ENCODE results near the gene ETV1.

The ETV1 gene

DNA sequence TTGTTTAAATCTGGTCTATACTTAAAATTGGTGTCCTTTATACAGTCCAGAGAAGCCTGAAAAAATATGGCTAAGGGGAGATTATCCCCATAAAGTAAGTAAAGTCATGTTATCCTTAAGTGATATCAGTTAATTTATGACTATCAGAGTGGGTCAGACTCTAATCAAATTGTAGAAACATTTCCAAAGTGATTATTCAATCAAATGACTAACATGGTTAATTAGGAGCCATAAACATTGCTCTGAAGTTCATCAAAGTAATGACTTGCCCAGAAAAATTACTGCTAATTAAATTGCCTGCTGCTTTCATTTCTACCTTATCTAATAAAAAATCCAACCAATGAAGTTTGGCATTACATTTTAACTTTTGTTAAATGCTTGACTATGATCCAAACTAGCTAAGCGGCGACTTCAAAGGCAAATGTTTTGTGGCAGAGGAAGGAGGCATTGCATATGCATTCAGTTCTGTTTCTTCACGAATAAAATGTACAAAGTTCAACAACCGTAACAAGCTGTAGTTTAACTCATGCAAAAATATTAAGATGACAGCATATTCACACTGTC lies 76.7 kb downstream of the ETV1 start:
- TF ChIP-seq, protein P1, sequence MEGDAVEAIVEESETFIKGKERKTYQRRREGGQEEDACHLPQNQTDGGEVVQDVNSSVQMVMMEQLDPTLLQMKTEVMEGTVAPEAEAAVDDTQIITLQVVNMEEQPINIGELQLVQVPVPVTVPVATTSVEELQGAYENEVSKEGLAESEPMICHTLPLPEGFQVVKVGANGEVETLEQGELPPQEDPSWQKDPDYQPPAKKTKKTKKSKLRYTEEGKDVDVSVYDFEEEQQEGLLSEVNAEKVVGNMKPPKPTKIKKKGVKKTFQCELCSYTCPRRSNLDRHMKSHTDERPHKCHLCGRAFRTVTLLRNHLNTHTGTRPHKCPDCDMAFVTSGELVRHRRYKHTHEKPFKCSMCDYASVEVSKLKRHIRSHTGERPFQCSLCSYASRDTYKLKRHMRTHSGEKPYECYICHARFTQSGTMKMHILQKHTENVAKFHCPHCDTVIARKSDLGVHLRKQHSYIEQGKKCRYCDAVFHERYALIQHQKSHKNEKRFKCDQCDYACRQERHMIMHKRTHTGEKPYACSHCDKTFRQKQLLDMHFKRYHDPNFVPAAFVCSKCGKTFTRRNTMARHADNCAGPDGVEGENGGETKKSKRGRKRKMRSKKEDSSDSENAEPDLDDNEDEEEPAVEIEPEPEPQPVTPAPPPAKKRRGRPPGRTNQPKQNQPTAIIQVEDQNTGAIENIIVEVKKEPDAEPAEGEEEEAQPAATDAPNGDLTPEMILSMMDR (IDR thresholded peaks at IDR 0.05; ENCODE audit: borderline replicate concordance, insufficient read depth, low read depth, low read length), result no peak
- H3K4me3 ChIP-seq (ENCODE audit: low read depth, low read length), result no peak overlapping the region

DNA sequence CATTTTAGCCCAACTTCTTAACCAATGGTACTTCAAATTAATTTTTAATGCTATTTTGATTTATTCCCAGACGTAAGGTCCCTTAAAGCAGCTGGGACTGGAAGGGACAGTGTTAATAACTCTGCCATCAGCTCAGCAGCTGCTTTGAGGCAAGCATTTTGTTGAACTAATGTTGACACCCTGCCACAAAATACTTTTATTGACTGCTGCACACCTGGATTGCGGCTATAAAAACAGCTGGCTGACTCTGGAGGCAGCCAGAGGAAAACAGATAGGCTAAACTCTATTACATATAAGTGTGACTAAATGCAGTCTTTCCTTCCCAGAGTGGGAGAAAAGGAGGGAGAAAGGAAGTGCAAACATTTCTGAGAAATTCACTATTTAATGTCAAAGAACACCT lies 77.6 kb downstream of the ETV1 start:
- TF ChIP-seq, protein P1 (IDR thresholded peaks at IDR 0.05; ENCODE audit: borderline replicate concordance, insufficient read depth, low read depth, low read length), result no peak
- H3K4me3 ChIP-seq (ENCODE audit: low read depth, low read length), result no peak overlapping the region

DNA sequence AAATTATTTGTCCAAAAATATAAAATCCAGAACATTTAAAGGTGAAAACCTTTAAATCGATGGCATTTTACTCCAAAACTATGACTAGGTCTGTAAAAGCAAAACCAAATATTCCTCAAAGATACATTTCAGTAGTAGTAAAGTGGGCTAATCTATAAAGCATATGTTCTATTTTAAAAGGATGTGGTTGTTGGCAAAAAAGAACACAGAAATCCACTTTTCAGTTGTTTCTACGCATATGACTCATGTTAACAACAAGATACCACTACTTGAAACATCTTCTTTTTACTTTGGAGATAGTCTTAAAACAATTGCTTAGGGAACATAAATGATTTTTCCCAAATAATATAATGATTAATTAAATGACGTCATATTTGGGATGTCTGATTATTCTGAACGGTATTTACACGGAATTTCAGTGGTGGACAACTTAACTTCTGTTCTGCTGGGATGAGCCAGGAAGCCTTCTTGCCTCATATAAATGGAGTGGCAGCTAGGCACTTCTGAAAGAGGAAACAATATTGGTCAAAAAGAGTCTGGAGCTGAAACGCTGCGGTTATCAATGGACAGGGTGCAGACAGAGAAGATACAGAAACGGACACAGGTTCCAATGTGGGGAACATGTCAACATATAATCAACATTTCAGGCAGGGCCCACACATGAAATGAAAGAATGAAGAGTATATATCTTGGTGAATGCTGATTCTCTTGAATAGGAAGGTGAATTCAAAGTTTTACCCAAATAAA lies 78.5 kb downstream of the ETV1 start:
- H3K4me3 ChIP-seq (ENCODE audit: low read depth, low read length), result no peak overlapping the region
- TF ChIP-seq, protein P1 (IDR thresholded peaks at IDR 0.05; ENCODE audit: borderline replicate concordance, insufficient read depth, low read depth, low read length), result no peak

DNA sequence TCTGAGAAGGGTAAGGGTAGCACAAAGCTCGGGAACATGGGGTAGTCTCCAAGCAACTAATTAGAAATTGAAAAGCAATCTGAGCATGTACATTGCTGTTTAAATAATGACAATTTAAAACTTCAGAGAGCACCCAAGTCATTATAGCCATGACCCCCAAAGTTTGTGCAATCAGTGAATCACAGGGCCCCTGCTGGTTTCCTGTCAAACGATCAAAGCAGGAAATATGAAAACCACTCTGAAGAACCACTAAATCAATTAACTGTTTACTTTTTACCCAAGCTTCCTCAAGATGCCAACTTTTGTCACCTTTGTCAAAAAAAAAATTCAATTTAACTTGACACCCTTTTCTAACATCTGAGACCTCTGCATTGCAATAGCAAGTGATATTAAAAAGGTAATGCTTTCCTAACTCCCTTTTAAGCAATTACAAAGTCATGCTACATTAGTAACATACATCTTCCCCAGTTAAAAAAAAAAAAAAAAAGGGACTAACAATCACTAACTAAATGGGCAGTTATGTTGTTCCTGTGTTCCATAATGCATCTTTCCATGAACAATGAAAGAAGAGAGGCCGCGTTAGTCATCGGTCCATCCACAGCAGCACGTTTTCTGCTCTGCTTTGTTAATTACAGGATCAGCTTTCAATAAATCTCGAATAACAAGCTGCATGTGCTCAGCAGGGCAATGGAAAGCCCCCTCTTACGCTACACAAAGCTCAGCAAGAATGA lies 80.6 kb downstream of the ETV1 start:
- TF ChIP-seq, protein P1 (IDR thresholded peaks at IDR 0.05; ENCODE audit: borderline replicate concordance, insufficient read depth, low read depth, low read length), result no peak
- H3K4me3 ChIP-seq (ENCODE audit: low read depth, low read length), result no peak overlapping the region

DNA sequence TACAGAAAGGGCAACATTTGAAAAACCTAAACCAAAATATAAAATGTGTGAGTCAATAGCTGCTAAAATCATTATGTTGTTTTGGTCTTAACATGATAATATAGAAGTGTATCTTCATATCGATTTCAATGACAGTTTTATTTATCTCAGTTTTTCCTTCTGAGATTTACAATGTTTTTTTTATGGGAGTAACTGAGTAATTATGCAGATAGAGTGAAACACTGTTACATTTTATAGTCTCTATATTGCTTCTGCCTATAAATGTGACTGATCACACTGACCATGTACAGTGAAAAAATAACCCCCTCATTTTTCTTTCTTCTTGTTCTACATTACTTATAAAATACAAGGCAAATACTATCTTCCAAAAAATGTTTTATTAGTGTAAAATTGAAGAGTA lies 81.6 kb downstream of the ETV1 start:
- no peak overlapping the region for H3K4me3 ChIP-seq (ENCODE audit: low read depth, low read length)
- TF ChIP-seq, protein P1 (IDR thresholded peaks at IDR 0.05; ENCODE audit: borderline replicate concordance, insufficient read depth, low read depth, low read length), result no peak

DNA sequence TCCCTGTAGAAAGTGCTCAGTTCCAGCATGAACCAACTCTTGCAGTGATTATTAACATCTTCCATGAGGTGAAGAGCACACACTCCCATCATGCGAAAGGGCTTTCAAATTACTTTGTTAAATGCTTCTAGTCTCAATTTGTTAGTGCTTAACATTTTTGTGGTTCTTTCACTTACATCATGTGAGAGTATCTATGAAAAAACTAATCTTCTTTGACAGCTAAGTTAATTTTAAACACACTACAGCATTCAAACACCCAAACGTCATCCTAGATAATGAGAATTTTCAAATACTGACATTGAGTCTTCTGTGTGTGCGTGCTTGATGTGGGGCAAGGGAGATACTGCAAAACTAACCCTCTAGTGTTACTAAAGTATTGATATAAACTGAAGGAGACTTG lies 84.8 kb downstream of the ETV1 start:
- TF ChIP-seq, protein P1 (IDR thresholded peaks at IDR 0.05; ENCODE audit: borderline replicate concordance, insufficient read depth, low read depth, low read length), result no peak
- H3K4me3 ChIP-seq (ENCODE audit: low read depth, low read length), result no peak overlapping the region

Measured in GM12875 (cell line).